WERI-Rb-1 (cell line): ENCODE results near the gene TTC22.

ENCODE experiments used
- DNase-seq: peaks from one replicate; pipeline ENCODE4 v3.0.0-alpha.2; 2020
- H3K27ac ChIP-seq: fragments of 250-450 bp; sonication (Bioruptor Pico); 2 replicates; pipeline ENCODE4 v1.5.1; 2020; ENCODE audit warnings: mild to moderate bottlenecking, moderate library complexity
- H3K27me3 ChIP-seq: fragments of 250-450 bp; sonication (Bioruptor Pico); 2 replicates; pipeline ENCODE4 v1.5.1; 2021; ENCODE audit warnings: mild to moderate bottlenecking, low read depth, moderate library complexity; ENCODE audit not compliant: insufficient read depth, severe bottlenecking
- H3K36me3 ChIP-seq: fragments of 250-450 bp; sonication (Bioruptor Pico); 2 replicates; pipeline ENCODE4 v1.5.1; 2020; ENCODE audit warnings: mild to moderate bottlenecking, moderate library complexity
- H3K4me3 ChIP-seq: 2 replicates; pipeline ENCODE4 v1.5.1; 2011; ENCODE audit warnings: low read depth, mild to moderate bottlenecking, control low read depth, low read length
- H3K9me3 ChIP-seq: fragments of 250-450 bp; sonication (Bioruptor Pico); 2 replicates; pipeline ENCODE4 v1.5.1; 2021; ENCODE audit warnings: mild to moderate bottlenecking, moderate library complexity; ENCODE audit not compliant: severe bottlenecking
- TF ChIP-seq, protein P1 (sequence below): IDR thresholded peaks from 2 replicates; pipeline ENCODE4 v1.5.1; 2011; ENCODE audit warnings: low read depth, mild to moderate bottlenecking, control low read depth, inconsistent platforms, low read length

The TTC22 gene

DNA sequence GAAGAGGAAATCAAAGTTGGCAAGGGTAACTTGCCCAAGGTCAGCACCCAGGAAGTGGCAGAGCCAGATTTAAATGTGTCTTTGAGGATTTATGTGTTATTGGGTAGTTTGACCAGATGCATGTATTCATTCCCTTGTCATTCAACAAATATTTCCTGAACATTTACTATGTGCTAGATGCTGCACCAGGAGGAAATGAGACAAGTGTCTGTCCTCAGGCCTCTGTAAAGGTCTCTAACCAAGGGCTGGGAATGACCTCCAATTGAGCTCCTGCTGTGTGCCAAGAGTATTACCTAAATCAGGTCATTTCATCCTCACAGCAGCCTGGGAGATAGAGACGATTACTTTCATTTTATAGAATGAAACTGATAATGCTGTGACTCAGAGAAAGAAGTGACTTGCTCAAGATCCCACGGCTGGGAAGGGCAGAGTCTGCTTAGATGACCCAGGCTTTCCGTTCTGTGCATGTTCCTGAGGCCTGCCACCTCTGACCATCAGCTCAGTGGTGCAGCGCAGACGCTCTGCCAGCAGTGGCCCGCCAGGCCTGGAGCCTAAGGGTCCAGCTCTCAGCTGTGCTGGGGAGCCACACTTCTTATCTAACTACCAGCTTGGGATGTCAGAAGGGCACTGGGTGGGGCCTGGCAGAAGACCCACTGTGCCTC lies 3.5 kb upstream of the TTC22 start:
- Histone ChIP-seq H3K27ac (no peak overlapping the region), H3K27me3 (no peaks in the 10 kb centered on the region), H3K9me3 (no peaks in the 10 kb centered on the region), H3K4me3 (no peak overlapping the region), H3K36me3 (no peaks in the 10 kb centered on the region)
- no peak for DNase-seq
- TF ChIP-seq, protein P1, sequence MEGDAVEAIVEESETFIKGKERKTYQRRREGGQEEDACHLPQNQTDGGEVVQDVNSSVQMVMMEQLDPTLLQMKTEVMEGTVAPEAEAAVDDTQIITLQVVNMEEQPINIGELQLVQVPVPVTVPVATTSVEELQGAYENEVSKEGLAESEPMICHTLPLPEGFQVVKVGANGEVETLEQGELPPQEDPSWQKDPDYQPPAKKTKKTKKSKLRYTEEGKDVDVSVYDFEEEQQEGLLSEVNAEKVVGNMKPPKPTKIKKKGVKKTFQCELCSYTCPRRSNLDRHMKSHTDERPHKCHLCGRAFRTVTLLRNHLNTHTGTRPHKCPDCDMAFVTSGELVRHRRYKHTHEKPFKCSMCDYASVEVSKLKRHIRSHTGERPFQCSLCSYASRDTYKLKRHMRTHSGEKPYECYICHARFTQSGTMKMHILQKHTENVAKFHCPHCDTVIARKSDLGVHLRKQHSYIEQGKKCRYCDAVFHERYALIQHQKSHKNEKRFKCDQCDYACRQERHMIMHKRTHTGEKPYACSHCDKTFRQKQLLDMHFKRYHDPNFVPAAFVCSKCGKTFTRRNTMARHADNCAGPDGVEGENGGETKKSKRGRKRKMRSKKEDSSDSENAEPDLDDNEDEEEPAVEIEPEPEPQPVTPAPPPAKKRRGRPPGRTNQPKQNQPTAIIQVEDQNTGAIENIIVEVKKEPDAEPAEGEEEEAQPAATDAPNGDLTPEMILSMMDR = no peak

DNA sequence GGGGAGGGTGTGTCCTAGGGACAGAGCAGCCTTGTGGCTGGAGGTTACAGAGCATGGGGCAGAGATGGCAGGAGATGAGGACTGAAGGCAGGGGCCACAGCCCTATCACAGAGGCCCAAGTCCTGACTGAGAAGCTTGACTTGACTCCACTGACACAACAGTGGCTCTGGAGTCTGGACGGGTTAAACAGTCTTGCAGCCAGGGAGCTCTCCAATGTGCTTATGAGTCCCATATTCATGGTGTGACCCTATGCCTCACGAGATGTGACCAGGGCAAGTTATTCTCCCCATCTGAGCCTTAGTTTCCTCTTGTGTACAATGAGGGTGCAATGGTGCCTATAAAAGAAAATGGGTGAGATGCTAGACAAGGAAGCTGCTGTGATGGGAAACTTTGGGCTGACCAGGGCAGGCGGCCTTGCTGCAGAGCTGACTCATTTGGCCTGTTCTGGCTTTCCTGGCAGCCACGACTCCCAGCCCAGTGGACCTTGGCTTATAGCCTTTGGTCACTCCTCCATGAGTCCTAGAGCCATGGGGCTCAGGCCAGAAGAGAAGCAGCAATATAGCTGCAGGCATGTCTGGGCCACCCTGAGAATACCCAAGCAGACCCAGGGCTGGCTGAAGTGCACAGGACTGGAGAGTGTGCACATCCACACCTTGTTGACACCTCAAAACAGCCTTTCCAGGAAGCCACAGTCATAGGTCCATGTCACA lies 2.8 kb upstream of the TTC22 start:
- TF ChIP-seq, protein P1 = no peak
- Histone ChIP-seq H3K27me3 (no peaks in the 10 kb centered on the region), H3K9me3 (no peaks in the 10 kb centered on the region), H3K36me3 (no peaks in the 10 kb centered on the region), H3K27ac (no peak overlapping the region), H3K4me3 (no peak overlapping the region)
- DNase-seq = no peak

- no peak overlapping the region for H3K4me3 ChIP-seq
- H3K36me3 ChIP-seq = no peaks in the 10 kb centered on the region
- no peak for DNase-seq
- no peaks in the 10 kb centered on the region for H3K27me3 ChIP-seq
- no peak overlapping the region for H3K27ac ChIP-seq
- H3K9me3 ChIP-seq = no peaks in the 10 kb centered on the region
- TF ChIP-seq, protein P1 = no peak
These were observed 853 bp downstream of the TTC22 start for GRCh38 chr1:54800041-54800898.

DNA sequence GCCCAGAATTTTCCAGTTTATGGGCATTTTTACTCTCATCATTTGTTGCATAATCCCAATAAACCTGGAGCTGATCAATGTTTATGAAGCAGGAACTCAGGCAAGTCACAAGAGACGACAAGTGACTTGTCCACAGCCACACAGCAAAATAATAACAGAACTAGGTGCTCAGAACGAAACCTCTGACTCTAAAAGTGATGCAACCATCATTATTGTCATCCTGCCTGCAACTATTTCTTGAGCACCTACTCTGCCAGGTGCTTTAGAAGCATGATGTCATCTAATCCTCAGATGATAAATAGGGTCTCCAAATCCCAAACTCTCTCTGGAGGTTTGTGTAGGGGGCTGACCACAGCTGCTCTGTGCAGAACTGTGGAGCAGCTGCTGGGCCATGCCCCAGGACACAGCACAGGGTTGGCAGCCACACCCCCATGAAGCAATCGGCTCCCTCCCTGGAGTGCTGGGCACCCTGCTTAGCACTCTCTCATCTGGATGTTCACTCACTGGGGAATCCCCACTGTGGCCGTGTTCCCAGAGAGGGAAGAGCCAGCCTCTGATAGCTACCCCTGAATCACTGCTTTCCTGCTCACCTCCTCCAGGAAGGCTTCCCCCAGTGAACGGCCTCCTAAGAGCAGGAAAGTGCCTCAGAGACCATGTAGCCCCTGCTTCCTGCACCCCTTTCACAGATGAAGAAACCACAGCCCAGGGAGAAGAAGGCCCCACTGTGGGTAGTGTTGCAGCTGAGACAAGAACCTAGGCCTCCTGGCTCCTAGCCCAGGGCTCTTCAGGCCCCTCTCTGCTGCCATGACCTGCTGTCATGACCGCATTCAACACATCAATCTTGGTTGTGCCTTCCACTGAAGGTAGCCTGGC lies 2.1 kb downstream of the TTC22 start:
- no peak for DNase-seq
- Histone ChIP-seq H3K4me3 (no peak overlapping the region), H3K27ac (no peak overlapping the region), H3K36me3 (no peaks in the 10 kb centered on the region), H3K27me3 (no peaks in the 10 kb centered on the region), H3K9me3 (no peaks in the 10 kb centered on the region)
- TF ChIP-seq, protein P1 = no peak

- H3K4me3 ChIP-seq = no peak overlapping the region
- H3K9me3 ChIP-seq = no peaks in the 10 kb centered on the region
- TF ChIP-seq, protein P1 = no peak
- no peaks in the 10 kb centered on the region for H3K36me3 ChIP-seq
- no peak for DNase-seq
- no peaks in the 10 kb centered on the region for H3K27me3 ChIP-seq
- no peak overlapping the region for H3K27ac ChIP-seq
These were observed 2.9 kb downstream of the TTC22 start for GRCh38 chr1:54798206-54798605.
